NK-92 (cell line): ENCODE results near the gene SKI.

Experiments
- DNase-seq: peaks from one replicate; lab custom pipeline; 2025; ENCODE audit not compliant: unreplicated experiment; lab: John Stamatoyannopoulos, UW

Gene SKI

GRCh38 chr1:2228157-2228594 is at the start of gene SKI:
Gene SKI, plus strand, starts transcription at chr1:2228319. Its CDS starts 448 bp downstream, at chr1:2228767.
- DNase-seq = no peak

GRCh38 chr1:2178875-2179274 is 49.2 kb upstream of the SKI start:
- no peak for DNase-seq

- no peak for DNase-seq
These were observed 48.7 kb upstream of the SKI start for GRCh38 chr1:2179283-2180013.

- no peak for DNase-seq
These were observed 47.5 kb upstream of the SKI start for GRCh38 chr1:2180297-2181245.

- DNase-seq = no peak
These were observed 46.8 kb upstream of the SKI start for GRCh38 chr1:2181271-2181670.

- DNase-seq = no peak
These were observed 46.4 kb upstream of the SKI start for GRCh38 chr1:2181752-2182151.

GRCh38 chr1:2182376-2182775 is 45.7 kb upstream of the SKI start:
- DNase-seq = no peak

- no peak for DNase-seq
These were observed 44.2 kb upstream of the SKI start for GRCh38 chr1:2183937-2184334.

GRCh38 chr1:2184531-2184930 is 43.6 kb upstream of the SKI start:
- no peak for DNase-seq

- no peak for DNase-seq
These were observed 43.2 kb upstream of the SKI start for GRCh38 chr1:2184934-2185333.

GRCh38 chr1:2185880-2186855 is 42.0 kb upstream of the SKI start:
- no peak for DNase-seq

- DNase-seq = no peak
These were observed 41.2 kb upstream of the SKI start for GRCh38 chr1:2186901-2187300.

- no peak for DNase-seq
These were observed 40.5 kb upstream of the SKI start for GRCh38 chr1:2187619-2188018.

- DNase-seq = no peak
These were observed 39.8 kb upstream of the SKI start for GRCh38 chr1:2188336-2188735.

- DNase-seq = peak; percentile 30
These were observed 38.4 kb upstream of the SKI start for GRCh38 chr1:2189459-2190425.

- no peak for DNase-seq
These were observed 37.6 kb upstream of the SKI start for GRCh38 chr1:2190491-2190976.

- DNase-seq = no peak
These were observed 35.8 kb upstream of the SKI start for GRCh38 chr1:2192031-2192995.

- no peak for DNase-seq
These were observed 34.4 kb upstream of the SKI start for GRCh38 chr1:2193514-2194281.
